GM12878 (cell line): Measurements from ENCODE around the gene USP37. TPM values are rescaled to one million over a fixed set of nuclear protein-coding genes. Genes with fewer than 3 reads are reported as not detected.

Experiments
- ASH2L ChIP-seq: fragments of 300-600, 200-600 bp; sonication (generic); IDR thresholded peaks from 2 replicates; pipeline ENCODE4 v1.6.1; 2017; ENCODE audit warnings: low read depth, mild to moderate bottlenecking, borderline replicate concordance
- ATF2 ChIP-seq: IDR thresholded peaks from 2 replicates; pipeline ENCODE4 v1.6.1; 2012; ENCODE audit warnings: low read length, inconsistent platforms
- BCL3 ChIP-seq: IDR thresholded peaks from 2 replicates; pipeline ENCODE4 v1.6.1; 2011; ENCODE audit warnings: borderline replicate concordance, low read depth, mild to moderate bottlenecking, moderate library complexity, low read length; ENCODE audit not compliant: insufficient read depth, poor library complexity, severe bottlenecking
- BHLHE40 ChIP-seq, 2 experiments: fragments of 450-650 bp in 1 of 2; IDR thresholded peaks; 2 replicates each; pipeline ENCODE4 v1.6.1; 2011 to 2017; ENCODE audit warnings: low read depth in 2 of 2, borderline replicate concordance in 1 of 2, improper control_type of control experiment in 1 of 2, low read length in 1 of 2, mild to moderate bottlenecking in 1 of 2
- CBX5 ChIP-seq: sonication (generic); IDR thresholded peaks from 2 replicates; pipeline ENCODE4 v1.6.1; 2016; ENCODE audit warnings: low read depth, moderate library complexity, mild to moderate bottlenecking, inconsistent platforms
- CREB1 ChIP-seq: IDR thresholded peaks from 2 replicates; pipeline ENCODE4 v1.6.1; 2012; ENCODE audit warnings: low read depth, mild to moderate bottlenecking, inconsistent platforms
- CTCF ChIP-seq, 3 experiments: IDR thresholded peaks in 2 of 3; conservative IDR thresholded peaks in 1 of 3; 2 replicates each; pipeline ENCODE4 v1.5.1; 2011; ENCODE audit warnings: low read depth in 3 of 3, low read length in 3 of 3, mild to moderate bottlenecking in 3 of 3, control low read depth in 2 of 3, moderate library complexity in 2 of 3, inconsistent platforms in 1 of 3, mixed read lengths in 1 of 3; ENCODE audit not compliant: control insufficient read depth in 2 of 3, insufficient read depth in 1 of 3; ENCODE audit errors: extremely low read depth in 1 of 3
- ETV6 ChIP-seq, 2 experiments: fragments of 450-650 bp in 1 of 2; IDR thresholded peaks in 1 of 2; conservative IDR thresholded peaks in 1 of 2; 2 replicates each; pipeline ENCODE4 v1.6.1; 2014; ENCODE audit warnings: antibody characterized with exemption in 1 of 2, borderline replicate concordance in 1 of 2, low read depth in 1 of 2, mild to moderate bottlenecking in 1 of 2, moderate library complexity in 1 of 2
- IRF5 ChIP-seq: fragments of 450-650 bp; IDR thresholded peaks from 2 replicates; pipeline ENCODE4 v1.6.1; 2017; ENCODE audit warnings: borderline replicate concordance
- LARP7 ChIP-seq: fragments of 450-650 bp; IDR thresholded peaks from 2 replicates; pipeline ENCODE4 v1.6.1; 2017; ENCODE audit warnings: mild to moderate bottlenecking
- NFXL1 ChIP-seq: fragments of 450-650 bp; IDR thresholded peaks from 2 replicates; pipeline ENCODE4 v1.6.1; 2017; ENCODE audit warnings: antibody characterized with exemption, mild to moderate bottlenecking, borderline replicate concordance
- NR2C2 ChIP-seq: IDR thresholded peaks from 2 replicates; pipeline ENCODE4 v1.6.1; 2011; ENCODE audit warnings: borderline replicate concordance, low read depth; ENCODE audit not compliant: control insufficient read depth, insufficient read length
- RAD51 ChIP-seq: fragments of 450-650 bp; IDR thresholded peaks from 2 replicates; pipeline ENCODE4 v1.6.1; 2016; ENCODE audit warnings: moderate library complexity, mild to moderate bottlenecking, inconsistent platforms
- SMAD5 ChIP-seq: IDR thresholded peaks from 2 replicates; pipeline ENCODE4 v1.6.1; 2016; ENCODE audit warnings: antibody characterized with exemption, low read depth
- SPI1 ChIP-seq: IDR thresholded peaks from 2 replicates; pipeline ENCODE4 v1.6.1; 2011; ENCODE audit warnings: low read depth, mild to moderate bottlenecking, low read length, moderate library complexity, borderline replicate concordance; ENCODE audit not compliant: insufficient read depth
- ZNF207 ChIP-seq: fragments of 450-650 bp; IDR thresholded peaks from 2 replicates; pipeline ENCODE4 v1.6.1; 2014; ENCODE audit warnings: antibody characterized with exemption, mild to moderate bottlenecking, borderline replicate concordance
- ZNF687 ChIP-seq: fragments of 450-650 bp; IDR thresholded peaks from 2 replicates; pipeline ENCODE4 v1.6.1; 2017; ENCODE audit warnings: mild to moderate bottlenecking, moderate library complexity
- polyA plus RNA-seq, 11 experiments: library from polyadenylated mRNA; depleted of rRNA in 4 of 11; unstranded in 6 of 11; stranded (reverse) in 5 of 11; fragments of >200 nt; fragmentation: Nextera tagmentation in 4 of 11; fragmentation: Illumina TruSeq in 1 of 11; extraction: Ambion mirVana in 4 of 11; extraction: Trizol in 1 of 11; gene quantifications; 1 replicate in 1 of 11; 2 replicates in 10 of 11; pipeline versions ENCODE4 v1.2.1 to v1.2.3, GENCODE V29; 2011 to 2016; ENCODE audit warnings: inconsistent platforms in 2 of 11, missing spikeins in 2 of 11, low read depth in 1 of 11
- total RNA-seq, 4 experiments: library from RNA; depleted of rRNA in 3 of 4; stranded (reverse); fragments of >200 nt in 3 of 4; fragmentation: Illumina TruSeq in 1 of 4; extraction: Trizol in 1 of 4; gene quantifications; 2 replicates each; pipeline versions ENCODE4 v1.2.1 to v1.2.3, GENCODE V29; 2013 to 2021

The USP37 gene
- total and polyA plus RNA-seq, 10 of the 15 experiments (the other 5 are each of a cell fraction or from before 2014, with no cell fraction given): 2.8 to 16.0 (median 10.4) TPM

GRCh38 chr2:218406209-218406948, 161.8 kb downstream of the USP37 start (continued):
- no peak for TF ChIP-seq ATF2
- no peak for TF ChIP-seq IRF5
- TF ChIP-seq ZNF207: peak; percentile 60; the same call in 1 of the 2 replicates
- TF ChIP-seq SMAD5: no peak; the same call in 1 of the 2 replicates
- TF ChIP-seq BHLHE40 (IDR thresholded peaks at IDR 0.05; ENCODE audit: borderline replicate concordance in 1 of 2, low read depth in 2 of 2, low read length in 1 of 2): peak in 1 of 2 experiments; percentile 24; a peak in 1 of 4 replicates
- TF ChIP-seq LARP7: peak; percentile 48; the same call in 1 of the 2 replicates
- no peak for TF ChIP-seq CBX5
- TF ChIP-seq BCL3: peak; percentile 88
- TF ChIP-seq NR2C2: no peak
- TF ChIP-seq ASH2L: no peak
- peak; percentile 29; the same call in 1 of the 2 replicates for TF ChIP-seq SPI1
- TF ChIP-seq ETV6 (conservative IDR thresholded peaks at IDR 0.05 in 1 of 2, IDR thresholded peaks at IDR 0.05 in 1 of 2; ENCODE audit: borderline replicate concordance in 1 of 2, low read depth in 1 of 2): peak; percentile 90 to 98
- TF ChIP-seq NFXL1: no peak
- peak; percentile 54 for TF ChIP-seq CREB1
- no peak for TF ChIP-seq ZNF687
- no peak for TF ChIP-seq RAD51
- TF ChIP-seq CTCF (IDR thresholded peaks at IDR 0.05 in 2 of 3, conservative IDR thresholded peaks at IDR 0.05 in 1 of 3; ENCODE audit: control insufficient read depth in 2 of 3, extremely low read depth in 1 of 3, insufficient read depth in 1 of 3, low read depth in 3 of 3, low read length in 3 of 3): peak; percentile 70 to 91 (median 84)
